GM19351 (cell line): ENCODE measurements around the gene TMEM121B.

Experiments used
- ATAC-seq: cut with Tn5 transposase; IDR thresholded peaks from one replicate; pipeline ENCODE4 v1.9.1; 2021; ENCODE audit warnings: mild to moderate bottlenecking, moderate library complexity; ENCODE audit not compliant: unreplicated experiment

The TMEM121B gene

DNA sequence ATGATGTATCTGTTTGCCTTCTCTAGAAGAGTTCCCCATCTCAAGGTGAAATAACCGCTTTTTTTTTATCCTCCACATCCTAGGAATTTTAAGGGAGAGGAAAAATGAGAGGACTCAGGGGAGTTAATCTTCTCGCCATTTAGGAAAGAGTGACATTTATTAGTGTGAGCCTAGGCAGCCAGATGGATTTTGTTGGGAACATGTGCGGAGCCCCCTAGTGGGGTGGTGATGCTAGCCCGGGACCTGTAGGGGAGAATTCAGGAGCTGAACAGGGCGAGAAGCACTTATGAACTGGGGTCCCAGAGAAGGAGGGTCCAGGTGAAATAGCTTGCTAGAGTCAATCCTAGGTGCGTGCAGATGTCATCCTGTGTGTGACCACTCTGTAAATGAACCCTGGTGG is 25.6 kb downstream of the TMEM121B start:
- ATAC-seq = no peak

DNA sequence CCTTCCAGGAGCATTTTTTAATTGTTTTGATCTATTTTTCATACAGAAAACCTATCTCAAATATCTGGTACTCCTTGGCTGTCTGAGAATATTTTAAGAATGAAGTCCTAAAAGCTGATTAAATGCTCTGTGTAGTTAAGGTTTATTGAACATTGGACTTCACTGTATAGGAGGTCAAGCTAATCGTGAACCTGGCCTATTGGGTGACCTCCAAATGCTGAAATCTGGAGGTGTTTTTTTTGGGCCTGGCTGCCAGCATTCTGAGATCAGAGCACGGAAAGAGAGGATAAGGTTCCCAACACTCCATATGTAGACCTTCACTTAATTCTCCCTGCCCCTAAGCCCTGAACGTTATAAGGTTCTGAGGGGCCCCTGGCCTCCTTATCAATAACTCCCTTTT is 28.1 kb downstream of the TMEM121B start:
- no peak for ATAC-seq

DNA sequence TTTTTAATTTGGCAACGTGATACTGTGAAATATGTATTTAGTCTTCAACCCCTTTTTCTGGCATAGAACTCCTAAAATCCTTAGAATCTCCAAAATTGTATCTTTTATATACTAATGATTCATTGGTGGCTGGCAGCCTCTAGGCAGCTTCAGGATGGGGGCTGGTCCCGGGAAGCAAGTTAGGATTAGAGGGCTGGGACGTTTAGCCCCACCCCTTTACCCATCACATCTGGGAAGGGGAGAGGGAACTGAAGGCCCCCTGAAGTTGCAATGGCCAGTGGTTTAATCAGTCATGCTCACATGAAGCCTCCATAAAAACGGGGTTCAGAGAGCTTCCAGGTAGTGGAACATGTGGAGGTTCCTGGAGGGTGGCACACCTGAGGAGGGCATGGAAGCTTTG is 29.3 kb downstream of the TMEM121B start:
- no peak for ATAC-seq

DNA sequence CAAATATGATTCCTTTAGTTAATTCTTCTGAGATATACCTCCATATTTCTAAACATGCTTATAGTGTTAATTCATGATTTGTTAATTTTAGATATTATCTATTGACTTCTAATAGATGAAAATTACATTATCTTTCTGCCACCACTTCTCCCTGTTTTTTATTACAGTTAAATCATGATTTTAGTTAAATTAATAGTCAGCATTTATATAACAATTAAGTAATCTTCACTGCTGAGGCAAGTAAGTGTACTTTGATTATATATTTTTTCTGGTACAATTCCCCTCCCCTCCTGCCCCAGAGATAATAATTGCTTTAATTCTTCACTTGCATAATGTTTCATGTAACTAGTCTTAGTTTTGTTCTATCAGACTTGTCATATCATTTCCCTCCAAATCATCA is 30.6 kb downstream of the TMEM121B start:
- ATAC-seq = no peak

DNA sequence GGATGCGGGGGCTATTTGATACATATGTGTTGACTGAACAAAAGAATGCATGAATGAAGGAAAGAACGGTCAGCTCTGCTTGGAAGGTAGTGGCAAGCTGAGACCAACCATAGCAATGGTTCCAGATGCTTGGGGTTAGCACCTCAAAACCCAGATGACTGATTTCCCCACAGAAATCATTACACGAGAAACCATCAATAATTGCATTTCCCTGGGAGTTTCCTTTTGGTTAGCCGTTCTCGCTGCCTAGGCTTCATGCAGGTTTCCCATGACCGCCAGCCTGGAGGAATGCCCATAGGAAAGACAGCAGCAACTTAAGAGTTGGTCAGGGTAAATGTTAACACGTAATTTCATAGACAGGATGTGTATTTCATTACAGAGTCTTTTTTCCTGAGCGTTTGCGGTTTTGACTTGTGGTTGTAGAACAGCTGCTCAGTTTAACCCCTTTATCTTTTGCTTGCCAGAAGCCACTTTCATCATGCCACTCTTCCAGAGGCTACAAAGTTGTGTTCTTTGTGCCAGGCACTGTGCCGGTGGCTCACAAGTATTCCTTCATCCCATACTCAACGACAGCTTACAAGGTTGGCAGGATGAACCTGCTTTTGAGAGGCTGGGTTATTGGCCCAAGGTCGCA is 33.5 kb downstream of the TMEM121B start:
- no peak for ATAC-seq

DNA sequence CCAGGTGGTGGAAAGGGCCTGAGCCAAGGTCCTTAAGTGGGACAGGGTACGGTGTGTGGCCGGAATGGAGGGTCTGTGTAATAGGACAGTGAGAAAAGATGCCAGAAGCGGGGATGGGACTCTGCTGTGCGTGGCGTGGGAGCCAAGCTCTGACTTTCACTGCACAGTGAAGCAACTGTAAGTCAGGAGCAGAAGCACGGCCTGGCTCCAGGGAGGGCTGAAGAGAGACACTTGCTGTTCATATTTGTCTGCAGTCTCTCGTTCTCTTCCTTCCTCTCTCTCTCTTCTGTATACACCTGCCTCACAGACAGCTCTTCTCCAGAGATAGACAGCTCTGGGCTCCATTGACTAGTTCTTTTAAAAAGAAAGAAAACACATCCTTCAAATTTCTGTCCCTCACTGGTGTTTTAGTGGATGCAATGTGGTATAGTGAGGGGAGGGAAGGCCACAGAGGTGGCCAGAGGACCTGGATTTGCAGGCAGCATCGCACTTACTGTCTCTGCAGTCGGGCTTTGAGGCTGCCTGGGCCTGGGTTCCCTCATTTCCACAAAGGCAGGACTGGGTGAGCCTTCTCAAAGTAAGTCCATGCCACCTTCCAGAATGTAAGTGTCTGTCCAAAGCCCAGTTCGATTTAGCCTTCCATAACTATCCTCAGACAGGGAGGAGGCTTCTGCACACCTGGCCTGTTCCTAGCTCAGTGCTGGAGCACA is 34.2 kb downstream of the TMEM121B start:
- no peak for ATAC-seq

DNA sequence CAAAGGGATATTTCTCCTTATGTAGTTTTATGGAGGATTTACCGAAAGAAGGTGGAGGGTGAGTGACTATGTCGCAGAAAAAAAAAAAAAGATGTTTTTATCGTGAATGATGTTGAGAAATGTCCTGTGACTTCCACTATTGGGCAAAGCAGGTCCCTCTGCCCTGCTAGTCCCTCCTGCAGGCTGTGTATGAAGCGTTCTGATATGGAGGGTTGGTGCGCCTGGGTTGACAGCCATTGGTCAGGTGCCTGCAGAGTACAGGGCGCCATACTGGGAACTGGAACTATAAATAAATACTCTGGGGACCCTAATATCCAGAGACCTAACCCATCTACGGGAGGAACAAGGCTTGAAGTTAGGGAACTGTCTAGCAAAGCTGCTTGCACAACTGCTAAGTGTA is 34.9 kb downstream of the TMEM121B start:
- ATAC-seq = no peak

DNA sequence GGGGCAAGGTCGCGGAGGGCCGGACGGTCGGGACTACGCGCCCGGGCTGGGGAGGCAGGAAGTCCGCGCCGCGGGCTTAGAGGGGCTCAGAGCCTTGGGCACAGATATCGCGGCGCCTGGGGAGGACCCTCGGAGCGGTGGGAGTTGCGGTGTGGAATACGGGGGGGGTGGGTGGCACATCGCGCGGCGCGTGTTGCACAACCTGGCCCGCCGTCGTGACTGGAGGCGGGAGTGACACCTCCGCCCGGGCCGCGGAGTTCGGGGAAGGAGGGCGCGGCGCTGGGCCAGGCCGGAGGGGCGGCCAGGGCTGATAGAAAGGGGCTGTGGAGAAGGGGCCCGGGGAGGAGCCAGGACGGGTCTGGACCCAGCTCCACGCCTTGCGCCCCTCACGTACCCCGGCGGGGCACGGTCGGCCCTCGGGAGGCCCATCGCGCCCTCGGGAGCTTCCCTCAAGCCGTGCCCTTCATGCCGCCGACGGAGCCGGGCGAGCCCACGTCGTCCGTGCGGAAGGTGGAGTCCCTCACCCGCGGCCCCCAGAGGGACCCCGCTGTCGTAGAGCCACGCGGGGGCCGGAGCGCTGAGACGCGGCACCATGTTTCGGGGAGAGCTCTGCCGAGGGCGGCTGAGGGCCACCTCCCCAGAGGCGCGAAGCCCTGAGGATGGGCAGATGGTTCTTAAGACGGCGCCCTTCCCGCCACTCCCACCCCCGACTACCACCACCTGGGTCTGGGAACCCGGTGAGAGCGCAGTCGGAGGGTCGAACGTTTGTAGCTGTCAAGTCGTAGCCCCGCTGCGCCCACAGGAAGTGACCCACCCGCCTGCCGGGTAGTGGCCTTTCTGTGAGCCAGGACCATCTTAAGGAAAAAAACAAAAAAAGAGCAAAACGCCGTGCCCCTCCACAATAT is 35.6 kb downstream of the TMEM121B start:
- ATAC-seq = peak; percentile 7

DNA sequence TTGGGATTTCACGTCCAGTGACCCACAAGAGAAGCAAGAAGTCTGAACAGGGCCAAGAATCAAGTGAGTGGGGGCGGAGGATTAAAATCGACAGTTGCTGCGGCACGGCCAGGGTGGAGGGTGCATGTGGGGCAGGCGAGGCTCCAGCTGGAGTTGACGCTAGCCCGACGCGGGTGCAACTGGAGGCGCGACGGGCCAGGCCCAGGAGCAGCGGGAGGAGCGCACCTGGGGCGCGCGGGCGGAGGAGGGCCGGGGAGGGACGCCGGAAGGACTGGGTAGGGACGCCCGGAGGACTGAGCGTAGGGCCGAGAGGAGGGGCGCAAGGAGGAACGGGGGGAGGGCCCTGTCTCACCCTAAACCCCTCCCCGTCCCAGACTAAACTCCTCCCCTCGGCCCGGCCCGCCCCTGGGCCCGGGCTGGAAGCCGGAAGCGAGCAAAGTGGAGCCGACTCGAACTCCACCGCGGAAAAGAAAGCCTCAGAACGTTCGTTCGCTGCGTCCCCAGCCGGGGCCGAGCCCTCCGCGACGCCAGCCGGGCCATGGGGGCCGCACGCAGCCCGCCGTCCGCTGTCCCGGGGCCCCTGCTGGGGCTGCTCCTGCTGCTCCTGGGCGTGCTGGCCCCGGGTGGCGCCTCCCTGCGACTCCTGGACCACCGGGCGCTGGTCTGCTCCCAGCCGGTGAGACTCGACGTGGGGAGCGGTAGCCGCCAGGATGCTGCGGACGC is 36.4 kb downstream of the TMEM121B start, which contains the start of gene IL17RA:
TSS of gene IL17RA (plus strand) at position 447 of the 723 bp plus-strand sequence. CDS start at position 539, 92 bp downstream.
- ATAC-seq = peak; percentile 95

DNA sequence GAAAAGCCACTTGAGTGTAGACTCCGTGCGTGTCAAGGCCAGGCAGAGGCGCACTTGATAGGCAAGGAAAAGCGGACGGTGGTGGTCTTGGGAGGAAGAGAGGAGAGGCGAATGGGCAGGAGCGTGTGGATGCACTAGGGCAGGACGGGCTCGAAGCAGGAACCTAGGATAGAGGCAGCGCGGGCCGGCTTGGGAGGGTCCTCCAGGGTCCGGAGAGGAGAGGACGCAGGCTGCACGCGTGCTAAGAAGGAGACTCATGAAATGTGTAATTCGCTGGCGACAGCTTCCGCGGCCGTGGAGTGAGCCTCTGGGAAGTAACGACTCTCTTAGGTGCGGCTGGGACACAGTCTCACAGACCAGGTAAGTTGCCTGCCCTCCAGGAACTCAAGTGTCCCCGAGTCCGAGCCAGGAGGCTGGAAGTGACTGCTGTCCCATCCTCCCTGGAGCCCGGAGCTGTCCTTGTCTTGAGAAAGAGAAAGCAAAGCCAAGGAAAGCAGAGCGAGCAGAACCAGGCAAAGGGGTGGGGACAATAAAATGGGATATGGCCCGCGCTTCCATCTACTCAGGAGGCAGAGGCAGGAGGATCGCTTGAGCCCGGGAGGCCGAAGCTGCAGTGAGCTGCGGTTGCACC is 37.2 kb downstream of the TMEM121B start:
- ATAC-seq = no peak

DNA sequence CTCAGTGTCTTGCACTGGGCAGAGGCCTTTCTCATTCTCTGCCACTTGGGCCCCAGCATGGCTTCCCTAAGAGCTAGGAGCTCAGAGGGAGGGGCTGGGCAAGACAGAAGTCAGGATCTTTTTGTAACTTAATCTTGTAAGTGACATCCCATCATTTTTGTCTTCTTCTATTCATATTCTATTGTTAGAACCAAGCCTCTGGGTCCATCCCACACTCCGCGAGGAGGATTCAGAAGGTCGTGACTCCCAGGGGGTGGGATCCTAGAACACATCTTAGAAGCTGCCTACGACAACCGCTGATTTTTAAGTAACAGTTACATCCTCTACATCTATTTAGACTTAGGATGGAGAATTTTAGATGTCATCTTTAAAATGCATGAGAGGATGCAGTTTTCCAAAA is 37.9 kb downstream of the TMEM121B start:
- no peak for ATAC-seq

DNA sequence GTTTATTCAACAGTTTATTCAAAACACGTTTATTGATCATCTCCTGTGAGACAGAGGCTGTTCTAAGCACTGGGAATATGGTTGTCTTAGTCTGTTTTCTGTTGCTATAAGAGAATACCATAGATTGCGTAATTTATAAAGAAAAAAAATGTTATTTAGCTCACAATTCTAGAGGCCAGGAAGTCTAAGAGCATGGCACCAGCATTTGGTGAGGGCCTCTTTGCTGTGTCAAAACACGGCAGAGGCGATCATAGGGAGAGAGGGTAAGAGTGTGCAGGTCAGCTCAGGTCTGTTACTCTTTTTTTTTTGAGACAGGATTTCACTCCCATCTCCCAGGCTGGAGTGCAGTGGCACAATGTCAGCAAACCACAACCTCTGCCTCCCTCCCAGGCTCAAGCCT is 41.6 kb downstream of the TMEM121B start:
- no peak for ATAC-seq

DNA sequence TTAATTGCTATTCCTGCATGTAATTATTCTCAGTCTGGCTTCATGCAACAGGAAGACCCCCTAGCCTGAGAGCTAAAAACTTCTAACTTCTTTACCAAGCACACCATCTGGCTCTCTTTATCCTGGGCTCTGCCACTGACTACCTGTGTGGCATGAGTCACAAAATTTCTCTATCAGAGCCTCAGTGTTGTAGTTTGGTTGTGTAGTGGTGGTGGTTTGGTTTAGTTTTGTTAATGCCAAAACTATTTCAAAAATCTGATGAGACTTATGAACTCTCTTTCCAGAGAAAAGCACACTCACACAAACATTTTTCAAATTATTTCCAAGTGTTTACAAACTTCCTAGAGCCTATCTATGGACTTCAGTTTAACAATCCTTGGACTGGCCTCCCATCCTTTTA is 43.9 kb downstream of the TMEM121B start:
- ATAC-seq = no peak

DNA sequence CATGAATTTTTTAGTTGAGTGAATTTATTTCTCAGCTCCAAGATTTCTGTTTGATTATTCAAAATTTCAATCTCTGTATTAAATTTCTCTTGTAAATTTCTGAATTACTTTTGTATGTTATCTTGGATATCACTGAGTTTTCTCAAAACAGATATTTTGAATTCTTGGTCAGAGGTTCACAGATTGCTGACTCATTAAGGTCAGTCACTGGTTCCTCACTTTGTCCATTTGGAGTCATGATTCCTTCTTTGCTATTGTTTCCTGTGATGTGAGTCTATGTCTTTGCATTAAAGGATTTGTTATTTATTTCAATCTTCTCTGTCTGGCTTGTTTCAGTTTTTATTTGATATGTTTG is 46.5 kb downstream of the TMEM121B start:
- no peak for ATAC-seq

DNA sequence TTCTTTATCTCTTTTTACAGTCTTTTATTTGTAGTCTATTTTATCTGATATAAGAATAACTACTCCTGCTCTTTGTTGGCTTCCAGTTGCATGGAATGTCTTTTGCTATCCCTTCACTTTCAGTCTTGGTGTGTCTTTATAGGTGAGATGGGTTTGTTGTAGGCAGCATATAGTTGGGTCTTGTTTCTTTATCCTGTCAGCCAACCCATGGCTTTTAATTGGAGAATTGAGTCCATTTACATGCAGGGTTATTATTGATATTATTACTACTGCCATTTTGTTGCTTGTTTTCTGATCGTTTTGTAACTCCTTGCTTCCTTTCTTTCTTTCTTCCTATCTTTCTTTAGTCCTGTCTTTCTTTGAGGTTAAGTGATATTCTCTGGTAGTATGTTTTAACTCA is 48.3 kb downstream of the TMEM121B start:
- ATAC-seq = no peak
